ENCODE data around the gene NBEAL2.
A peak's percentile ranks its signal among the peaks of the same experiment; 100 is the strongest.

NBEAL2 gene

DNA sequence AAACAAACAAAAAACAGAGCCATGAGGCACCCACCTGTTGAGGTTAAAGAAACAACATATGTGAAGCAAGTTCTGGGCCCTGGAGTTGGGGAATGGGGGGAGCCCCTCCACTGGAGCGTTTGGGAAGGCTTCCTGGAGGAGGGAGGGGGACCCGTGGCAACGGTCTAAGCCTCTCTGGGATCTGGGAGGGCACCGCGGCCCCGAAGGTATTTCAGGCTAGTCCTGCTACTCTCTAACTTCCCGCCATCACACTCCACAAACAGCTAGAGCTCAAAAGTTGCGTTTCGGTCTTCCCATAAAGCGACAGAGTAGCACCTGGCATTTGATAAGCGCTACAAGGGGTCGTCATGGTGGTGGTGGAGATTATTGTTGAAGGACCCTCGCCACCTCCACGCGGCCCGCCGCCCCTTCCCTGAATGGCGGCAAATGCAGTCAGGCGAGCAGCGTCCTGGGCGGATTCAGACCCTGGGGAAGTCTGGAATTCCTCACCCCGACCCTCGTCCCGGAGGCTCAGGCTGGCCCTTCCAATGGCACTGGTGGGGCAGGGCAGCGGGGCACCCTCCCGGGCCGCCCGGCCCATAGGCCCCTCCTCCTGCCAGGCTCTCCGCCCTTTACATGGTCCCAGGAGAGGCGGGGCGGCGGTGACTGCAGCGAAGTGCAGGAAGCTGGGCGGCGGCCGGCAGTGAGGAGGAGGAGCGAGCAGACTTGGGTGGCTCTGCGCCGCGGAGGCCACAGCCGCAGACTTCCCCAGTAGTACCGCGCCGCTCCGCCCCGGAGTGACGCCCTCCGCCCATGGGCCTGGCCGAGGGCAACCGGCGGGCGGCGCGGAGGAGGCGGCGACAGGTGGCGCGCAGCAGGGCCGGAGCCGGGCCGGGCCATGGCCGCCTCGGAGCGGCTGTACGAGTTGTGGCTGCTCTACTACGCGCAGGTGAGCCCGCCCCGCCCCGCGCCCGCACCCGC, at the start of gene NBEAL2 (continued):
- TF ChIP-seq, protein P1, sequence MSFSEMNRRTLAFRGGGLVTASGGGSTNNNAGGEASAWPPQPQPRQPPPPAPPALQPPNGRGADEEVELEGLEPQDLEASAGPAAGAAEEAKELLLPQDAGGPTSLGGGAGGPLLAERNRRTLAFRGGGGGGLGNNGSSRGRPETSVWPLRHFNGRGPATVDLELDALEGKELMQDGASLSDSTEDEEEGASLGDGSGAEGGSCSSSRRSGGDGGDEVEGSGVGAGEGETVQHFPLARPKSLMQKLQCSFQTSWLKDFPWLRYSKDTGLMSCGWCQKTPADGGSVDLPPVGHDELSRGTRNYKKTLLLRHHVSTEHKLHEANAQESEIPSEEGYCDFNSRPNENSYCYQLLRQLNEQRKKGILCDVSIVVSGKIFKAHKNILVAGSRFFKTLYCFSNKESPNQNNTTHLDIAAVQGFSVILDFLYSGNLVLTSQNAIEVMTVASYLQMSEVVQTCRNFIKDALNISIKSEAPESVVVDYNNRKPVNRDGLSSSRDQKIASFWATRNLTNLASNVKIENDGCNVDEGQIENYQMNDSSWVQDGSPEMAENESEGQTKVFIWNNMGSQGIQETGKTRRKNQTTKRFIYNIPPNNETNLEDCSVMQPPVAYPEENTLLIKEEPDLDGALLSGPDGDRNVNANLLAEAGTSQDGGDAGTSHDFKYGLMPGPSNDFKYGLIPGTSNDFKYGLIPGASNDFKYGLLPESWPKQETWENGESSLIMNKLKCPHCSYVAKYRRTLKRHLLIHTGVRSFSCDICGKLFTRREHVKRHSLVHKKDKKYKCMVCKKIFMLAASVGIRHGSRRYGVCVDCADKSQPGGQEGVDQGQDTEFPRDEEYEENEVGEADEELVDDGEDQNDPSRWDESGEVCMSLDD (tag by site-specific recombination; IDR thresholded peaks at IDR 0.05), result no peak
- no peak for TF ChIP-seq ZNF114 (tag by site-specific recombination; IDR thresholded peaks at IDR 0.05)
- TF ChIP-seq, protein P2, sequence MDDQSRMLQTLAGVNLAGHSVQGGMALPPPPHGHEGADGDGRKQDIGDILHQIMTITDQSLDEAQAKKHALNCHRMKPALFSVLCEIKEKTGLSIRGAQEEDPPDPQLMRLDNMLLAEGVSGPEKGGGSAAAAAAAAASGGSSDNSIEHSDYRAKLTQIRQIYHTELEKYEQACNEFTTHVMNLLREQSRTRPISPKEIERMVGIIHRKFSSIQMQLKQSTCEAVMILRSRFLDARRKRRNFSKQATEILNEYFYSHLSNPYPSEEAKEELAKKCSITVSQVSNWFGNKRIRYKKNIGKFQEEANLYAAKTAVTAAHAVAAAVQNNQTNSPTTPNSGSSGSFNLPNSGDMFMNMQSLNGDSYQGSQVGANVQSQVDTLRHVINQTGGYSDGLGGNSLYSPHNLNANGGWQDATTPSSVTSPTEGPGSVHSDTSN (CRISPR knock-in tag; IDR thresholded peaks at IDR 0.05), result no peak

DNA sequence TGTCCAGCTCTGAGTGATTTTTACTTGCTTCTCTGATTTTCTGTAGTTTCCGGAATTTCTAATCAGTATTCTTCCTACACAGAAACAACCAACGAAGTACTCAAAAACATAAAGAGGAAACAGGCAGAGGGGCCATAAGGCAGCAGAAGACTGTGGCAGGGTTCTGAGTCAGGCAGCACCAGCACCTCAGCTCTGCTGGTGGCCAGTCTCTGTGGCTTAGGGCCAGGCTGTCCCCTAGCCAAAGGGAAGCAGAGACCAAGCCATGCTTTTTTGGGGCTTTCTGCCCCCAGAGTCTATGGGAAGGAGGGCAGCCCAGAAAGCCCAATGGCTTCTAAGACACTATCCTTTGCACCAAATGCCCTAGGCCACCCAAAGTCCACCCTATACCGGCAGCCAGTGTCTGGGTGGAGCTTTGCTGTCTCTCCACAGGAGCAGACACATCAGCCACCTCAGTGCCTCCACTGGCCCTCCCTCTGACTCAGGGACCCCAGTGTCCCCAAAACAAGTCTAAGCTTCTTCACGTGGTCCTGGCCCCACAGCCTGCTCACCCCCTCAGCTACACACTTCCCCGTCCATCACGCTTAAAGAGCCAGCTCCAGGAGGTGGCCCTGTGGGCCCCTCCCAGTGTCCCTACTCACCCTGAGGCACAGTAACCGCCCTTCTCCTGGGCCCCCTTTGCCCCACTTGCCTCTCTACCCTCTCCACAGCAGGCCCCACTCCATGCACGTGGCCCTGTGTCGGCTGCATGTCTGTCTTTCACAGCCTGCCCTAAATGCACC, 49.1 kb upstream of the NBEAL2 start:
- ChIA-PET POLR2A (no interaction called here), CTCF (interaction anchor here (0.6 to 1.0 kb wide), 3 partner anchors 13 to 214 kb away, joined by 3 to 4 read pairs (median 3); no protein-coding TSS in a partner anchor)
- TF ChIP-seq ZNF561 (tag by site-specific recombination; IDR thresholded peaks at IDR 0.05; ENCODE audit: borderline replicate concordance) (no peak), GLIS2 (tag by site-specific recombination; IDR thresholded peaks at IDR 0.05) (peak; percentile 25; the same call in 1 of the 2 replicates)
- Histone ChIP-seq H3K36me3 (ENCODE audit: control insufficient read depth in 2 of 2, insufficient read depth in 1 of 2, low read length in 2 of 2) (peaks cover 0 to 58% of the 10 kb centered on the region in 2 experiments; a peak in 1 of 3 replicates), H3K27ac (ENCODE audit: extremely low read depth, low read depth, low read length) (no peak overlapping the region), H3K4me3 (ENCODE audit: low read depth, low read length) (no peak overlapping the region), H3K4me1 (ENCODE audit: control insufficient read depth, insufficient read depth, low read length) (peaks cover 11% of the 10 kb centered on the region), H3K9me3 (ENCODE audit: control insufficient read depth, insufficient read depth, low read depth, low read length) (no peaks in the 10 kb centered on the region)

DNA sequence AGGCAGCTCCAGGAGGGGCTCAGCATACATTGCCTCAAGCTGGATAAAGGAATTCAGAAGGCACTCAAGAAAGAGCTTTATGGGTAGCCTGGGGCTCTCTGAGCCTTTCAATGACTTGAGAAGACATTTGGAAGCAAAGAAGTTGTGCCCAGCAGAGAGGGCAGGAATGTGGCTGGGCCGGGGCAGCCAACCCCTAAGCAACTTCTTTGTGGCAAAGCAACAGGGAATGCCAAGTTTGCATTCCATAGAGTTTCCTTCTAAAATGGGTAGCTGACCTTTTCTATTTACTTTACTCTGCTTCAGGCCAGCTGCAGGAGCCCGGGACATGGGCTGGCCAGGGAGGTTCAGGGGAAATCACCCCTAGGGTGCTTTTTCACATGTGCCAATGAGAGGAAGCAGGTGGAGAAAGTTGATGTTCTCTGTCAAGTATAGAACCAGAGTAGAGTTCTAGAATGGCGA, 48.5 kb upstream of the NBEAL2 start:
- Histone ChIP-seq H3K27ac (ENCODE audit: extremely low read depth, low read depth, low read length) (no peak overlapping the region), H3K9me3 (ENCODE audit: control insufficient read depth, insufficient read depth, low read depth, low read length) (no peaks in the 10 kb centered on the region), H3K4me1 (ENCODE audit: control insufficient read depth, insufficient read depth, low read length) (peaks cover 11% of the 10 kb centered on the region), H3K36me3 (ENCODE audit: control insufficient read depth in 2 of 2, insufficient read depth in 1 of 2, low read length in 2 of 2) (peaks cover 0 to 53% of the 10 kb centered on the region in 2 experiments; a peak in 1 of 3 replicates), H3K4me3 (ENCODE audit: low read depth, low read length) (no peak overlapping the region)
- ChIA-PET POLR2A (no interaction called here), CTCF (interaction anchor here (0.6 to 1.0 kb wide), 4 partner anchors 12 to 214 kb away, joined by 3 to 4 read pairs (median 4); no protein-coding TSS in a partner anchor)
- TF ChIP-seq, protein P3, sequence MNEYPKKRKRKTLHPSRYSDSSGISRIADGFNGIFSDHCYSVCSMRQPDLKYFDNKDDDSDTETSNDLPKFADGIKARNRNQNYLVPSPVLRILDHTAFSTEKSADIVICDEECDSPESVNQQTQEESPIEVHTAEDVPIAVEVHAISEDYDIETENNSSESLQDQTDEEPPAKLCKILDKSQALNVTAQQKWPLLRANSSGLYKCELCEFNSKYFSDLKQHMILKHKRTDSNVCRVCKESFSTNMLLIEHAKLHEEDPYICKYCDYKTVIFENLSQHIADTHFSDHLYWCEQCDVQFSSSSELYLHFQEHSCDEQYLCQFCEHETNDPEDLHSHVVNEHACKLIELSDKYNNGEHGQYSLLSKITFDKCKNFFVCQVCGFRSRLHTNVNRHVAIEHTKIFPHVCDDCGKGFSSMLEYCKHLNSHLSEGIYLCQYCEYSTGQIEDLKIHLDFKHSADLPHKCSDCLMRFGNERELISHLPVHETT (tag by site-specific recombination; IDR thresholded peaks at IDR 0.05), result no peak
- TF ChIP-seq ZNF184 (tag by site-specific recombination; IDR thresholded peaks at IDR 0.05), result no peak
- TF ChIP-seq KLF16 (tag by site-specific recombination; IDR thresholded peaks at IDR 0.05), result no peak
- TF ChIP-seq BCL11B (tag by site-specific recombination; IDR thresholded peaks at IDR 0.05; ENCODE audit: low read depth), result no peak
- TF ChIP-seq, protein P1 (tag by site-specific recombination; IDR thresholded peaks at IDR 0.05), result no peak
- TF ChIP-seq ZNF658 (tag by site-specific recombination; IDR thresholded peaks at IDR 0.05), result no peak
- TF ChIP-seq ZNF239 (tag by site-specific recombination; IDR thresholded peaks at IDR 0.05), result no peak
- no peak for TF ChIP-seq ZNF266 (tag by site-specific recombination; IDR thresholded peaks at IDR 0.05; ENCODE audit: low read depth)
- no peak for TF ChIP-seq EGR2 (tag by site-specific recombination; IDR thresholded peaks at IDR 0.05; ENCODE audit: low read depth)
- TF ChIP-seq KLF1 (tag by site-specific recombination; IDR thresholded peaks at IDR 0.05), result no peak
- TF ChIP-seq, protein P4, sequence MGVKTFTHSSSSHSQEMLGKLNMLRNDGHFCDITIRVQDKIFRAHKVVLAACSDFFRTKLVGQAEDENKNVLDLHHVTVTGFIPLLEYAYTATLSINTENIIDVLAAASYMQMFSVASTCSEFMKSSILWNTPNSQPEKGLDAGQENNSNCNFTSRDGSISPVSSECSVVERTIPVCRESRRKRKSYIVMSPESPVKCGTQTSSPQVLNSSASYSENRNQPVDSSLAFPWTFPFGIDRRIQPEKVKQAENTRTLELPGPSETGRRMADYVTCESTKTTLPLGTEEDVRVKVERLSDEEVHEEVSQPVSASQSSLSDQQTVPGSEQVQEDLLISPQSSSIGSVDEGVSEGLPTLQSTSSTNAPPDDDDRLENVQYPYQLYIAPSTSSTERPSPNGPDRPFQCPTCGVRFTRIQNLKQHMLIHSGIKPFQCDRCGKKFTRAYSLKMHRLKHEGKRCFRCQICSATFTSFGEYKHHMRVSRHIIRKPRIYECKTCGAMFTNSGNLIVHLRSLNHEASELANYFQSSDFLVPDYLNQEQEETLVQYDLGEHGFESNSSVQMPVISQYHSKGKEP (tag by site-specific recombination; IDR thresholded peaks at IDR 0.05), result no peak
- TF ChIP-seq, protein P5, sequence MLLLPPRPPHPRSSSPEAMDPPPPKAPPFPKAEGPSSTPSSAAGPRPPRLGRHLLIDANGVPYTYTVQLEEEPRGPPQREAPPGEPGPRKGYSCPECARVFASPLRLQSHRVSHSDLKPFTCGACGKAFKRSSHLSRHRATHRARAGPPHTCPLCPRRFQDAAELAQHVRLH (tag by site-specific recombination; IDR thresholded peaks at IDR 0.05), result no peak
- no peak for TF ChIP-seq ZNF600 (tag by site-specific recombination; IDR thresholded peaks at IDR 0.05)

Data from HEK293 (cell line).